GM10847 (cell line): ENCODE data around the gene GNG2.

Experiments used
- POLR2A ChIP-seq: IDR thresholded peaks from 2 replicates; pipeline ENCODE4 v1.6.1; 2011; ENCODE audit not compliant: insufficient read length; ENCODE audit errors: extremely low read depth

The GNG2 gene

DNA sequence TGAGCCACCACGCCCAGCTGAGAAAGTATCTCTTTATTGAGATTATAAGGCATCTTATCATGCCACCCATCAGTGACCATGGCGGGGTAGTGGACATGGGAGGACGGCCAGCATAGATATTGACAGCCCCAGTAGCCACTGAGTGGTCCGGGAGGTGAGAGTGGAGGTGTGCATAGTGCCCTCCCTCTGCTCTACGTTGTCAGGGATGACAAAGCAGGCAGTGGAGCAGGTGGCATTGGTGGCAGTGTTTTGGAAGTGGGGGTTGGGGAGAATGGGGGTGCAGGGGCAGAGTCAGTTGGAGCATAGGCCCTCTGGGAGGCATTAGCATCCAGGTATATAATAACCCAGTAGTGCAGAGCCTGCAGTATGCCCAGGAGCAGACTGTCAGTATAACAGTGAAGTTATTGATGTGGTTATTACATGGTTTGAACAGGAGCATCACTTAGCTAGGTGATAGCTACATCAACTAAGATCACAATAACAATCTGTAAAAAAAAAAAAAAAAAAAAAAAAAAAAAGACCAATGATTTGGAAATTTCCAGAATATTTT is 41.1 kb downstream of the GNG2 start:
- no peak for TF ChIP-seq POLR2A

- TF ChIP-seq POLR2A, result no peak
Measured at GRCh38 chr14:51908086-51908485, 47.7 kb downstream of the GNG2 start.

DNA sequence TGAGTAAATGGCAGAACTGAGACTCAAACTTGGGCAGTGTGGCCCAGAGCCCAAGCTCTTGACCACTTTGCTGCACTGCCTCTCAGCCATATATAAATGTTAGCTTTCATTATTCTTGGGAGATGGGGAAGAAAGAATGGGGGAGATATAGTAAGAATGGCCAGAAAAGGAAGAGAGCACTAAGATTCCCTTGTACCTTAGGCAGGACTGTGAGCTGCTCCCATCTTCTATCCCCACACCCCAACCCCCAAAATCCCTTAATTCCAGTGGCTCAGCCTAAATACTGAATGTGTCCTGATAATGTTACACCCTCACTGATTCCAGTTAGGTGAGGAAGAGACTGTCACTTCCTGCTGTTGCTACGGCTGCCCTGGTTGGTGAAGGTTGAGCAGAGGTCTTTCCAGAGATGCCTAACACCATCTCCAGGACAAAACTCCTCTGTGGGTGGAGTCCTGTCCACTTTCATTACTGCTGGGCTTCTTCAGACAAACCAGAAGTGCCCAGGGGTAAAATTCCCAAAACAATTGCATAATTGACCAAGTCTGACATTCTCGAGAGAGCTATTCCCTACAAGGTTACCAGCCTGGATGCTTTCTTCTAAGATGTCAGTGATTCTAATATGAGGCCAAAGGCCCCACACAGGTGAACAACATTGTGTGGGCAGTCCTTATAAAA is 51.8 kb downstream of the GNG2 start:
- TF ChIP-seq POLR2A, result no peak

DNA sequence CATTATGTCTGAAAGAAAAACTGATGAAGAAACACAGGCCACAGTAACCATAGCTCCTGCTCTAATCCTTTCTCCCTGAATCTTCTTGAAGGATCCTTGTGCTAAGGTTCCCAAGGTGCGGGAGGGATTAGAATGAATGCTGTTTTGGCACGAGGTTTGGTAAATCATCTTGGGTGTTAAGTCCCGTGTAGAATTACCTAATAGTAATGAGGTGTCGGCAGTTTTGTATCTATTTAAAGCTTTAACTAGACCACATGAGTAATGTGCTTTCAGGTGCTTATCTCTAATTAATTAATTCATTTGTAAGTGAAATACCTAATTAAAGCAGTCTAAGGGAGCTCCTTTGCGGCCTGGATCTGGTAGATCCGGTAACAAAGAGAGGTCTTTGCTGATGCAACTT is 53.9 kb downstream of the GNG2 start:
- no peak for TF ChIP-seq POLR2A

DNA sequence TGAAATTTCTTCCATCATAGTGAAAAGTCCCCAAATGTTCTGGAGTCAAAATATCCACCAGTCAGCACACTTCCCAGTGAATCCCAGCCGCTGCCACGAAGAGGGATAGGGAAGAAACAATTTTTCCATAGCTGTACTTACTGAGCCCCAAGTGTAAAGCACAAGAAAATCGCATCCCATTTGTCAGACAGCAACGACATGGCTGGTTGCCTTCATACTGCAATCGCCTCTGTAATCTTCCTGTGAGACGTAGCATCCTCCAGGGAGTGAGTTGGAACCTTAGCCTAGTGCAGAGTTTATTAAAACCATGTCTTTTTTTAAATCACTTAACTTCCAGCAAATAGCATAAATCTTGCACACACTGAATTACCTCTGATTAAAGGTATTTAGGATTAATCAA is 56.8 kb downstream of the GNG2 start:
- no peak for TF ChIP-seq POLR2A

DNA sequence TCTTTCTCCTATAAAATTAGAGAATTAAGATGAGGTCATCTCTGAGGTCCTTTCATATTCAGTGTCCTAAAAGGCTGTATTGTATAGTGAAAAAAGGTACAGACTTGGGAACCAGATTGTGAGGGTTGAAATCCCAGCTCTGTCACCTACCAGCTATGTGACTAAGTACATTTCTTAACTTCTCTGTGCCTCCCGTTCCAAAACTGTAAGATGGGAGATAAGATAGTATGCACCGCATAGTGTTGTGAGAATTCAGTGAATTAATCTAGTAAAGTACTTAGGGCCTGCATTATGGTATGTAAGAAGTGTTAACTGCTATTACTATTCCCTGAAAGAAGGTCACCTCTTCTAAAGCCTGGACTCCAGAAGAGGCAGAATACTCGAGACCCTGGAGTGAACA is 60.6 kb downstream of the GNG2 start:
- TF ChIP-seq POLR2A, result no peak

DNA sequence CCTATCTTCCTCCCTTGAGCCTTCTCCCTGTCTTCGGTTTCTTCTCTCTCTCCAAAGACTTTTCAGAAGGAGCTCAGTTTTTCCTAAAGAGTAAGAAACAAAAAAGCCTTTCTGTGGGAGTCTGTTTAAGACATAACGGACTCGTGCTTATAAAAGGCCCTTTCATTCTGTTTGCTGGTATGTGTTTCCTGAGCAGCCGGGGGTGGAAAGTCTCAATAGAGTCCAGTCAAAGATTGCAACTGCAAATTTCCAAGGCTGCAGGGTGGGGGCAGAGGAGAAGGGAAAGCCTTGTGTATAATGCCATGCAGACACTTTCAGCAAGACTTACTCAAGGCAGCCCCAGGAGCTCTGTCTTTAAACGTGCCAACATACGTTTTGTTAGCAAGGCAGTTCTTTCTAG is 62.2 kb downstream of the GNG2 start:
- no peak for TF ChIP-seq POLR2A

DNA sequence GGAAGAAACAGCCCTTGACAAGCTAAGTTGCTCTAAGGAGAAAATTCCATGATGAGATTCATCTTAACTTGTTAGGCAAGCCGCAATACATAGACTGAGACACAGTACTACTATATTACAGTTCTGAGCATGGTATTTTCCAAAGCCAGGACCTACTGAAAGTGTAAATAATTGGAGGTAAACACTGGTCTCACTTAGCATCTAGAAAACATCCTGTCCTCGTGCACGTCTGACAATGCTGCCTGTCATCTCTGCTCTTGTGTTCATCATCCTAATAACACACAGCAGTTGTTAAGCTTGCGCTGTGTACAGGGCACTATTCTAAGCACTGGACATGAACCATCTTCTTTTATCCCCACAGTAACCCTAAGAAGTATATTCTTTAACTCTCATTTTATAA is 64.2 kb downstream of the GNG2 start:
- TF ChIP-seq POLR2A, result no peak

GRCh38 chr14:51925980-51926379 is 65.6 kb downstream of the GNG2 start:
- no peak for TF ChIP-seq POLR2A

DNA sequence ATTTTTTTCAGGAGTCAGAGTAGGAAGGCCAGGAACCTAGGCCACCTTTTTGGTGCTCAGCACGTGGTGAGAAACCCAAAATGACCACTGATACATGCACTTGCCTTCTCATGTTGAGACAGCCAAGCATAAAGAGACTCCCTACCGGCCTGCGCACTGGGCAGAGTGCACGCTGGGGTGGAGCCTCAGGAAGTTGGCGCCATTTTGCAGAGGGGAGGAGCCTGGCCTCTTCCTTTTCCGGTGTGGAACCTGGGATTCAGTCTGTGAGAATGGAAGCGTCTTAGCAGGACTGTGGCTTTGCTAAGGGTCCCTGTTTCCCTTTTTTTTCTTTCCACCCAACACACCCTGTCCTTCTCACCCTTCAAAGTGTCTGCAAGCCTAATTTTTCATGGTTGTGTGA is 66.0 kb downstream of the GNG2 start:
- TF ChIP-seq POLR2A, result no peak

- TF ChIP-seq POLR2A, result no peak
Measured at GRCh38 chr14:51928568-51928967, 68.2 kb downstream of the GNG2 start.

DNA sequence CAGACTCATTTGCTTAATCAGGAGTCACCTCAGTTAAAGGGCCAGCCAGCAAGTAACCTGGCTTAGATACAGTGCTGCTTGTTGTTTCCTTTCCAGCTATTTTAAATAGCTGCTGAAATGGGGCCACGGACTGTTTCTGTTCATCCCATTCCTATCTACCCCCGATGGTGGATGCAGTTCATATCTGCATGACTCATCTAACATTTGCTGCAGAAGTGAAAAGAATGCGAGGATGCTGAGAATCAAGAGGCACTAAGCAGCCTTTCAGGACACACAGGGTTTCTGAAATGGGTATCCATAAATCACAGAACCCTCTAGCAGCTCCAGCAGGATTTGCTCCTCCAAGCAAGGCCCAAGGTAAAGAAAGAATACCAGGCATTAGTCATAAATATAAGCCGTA is 68.8 kb downstream of the GNG2 start:
- no peak for TF ChIP-seq POLR2A

GRCh38 chr14:51929910-51930682 is 69.7 kb downstream of the GNG2 start:
- TF ChIP-seq POLR2A, result no peak

- no peak for TF ChIP-seq POLR2A
Measured at GRCh38 chr14:51931308-51931707, 70.9 kb downstream of the GNG2 start.

DNA sequence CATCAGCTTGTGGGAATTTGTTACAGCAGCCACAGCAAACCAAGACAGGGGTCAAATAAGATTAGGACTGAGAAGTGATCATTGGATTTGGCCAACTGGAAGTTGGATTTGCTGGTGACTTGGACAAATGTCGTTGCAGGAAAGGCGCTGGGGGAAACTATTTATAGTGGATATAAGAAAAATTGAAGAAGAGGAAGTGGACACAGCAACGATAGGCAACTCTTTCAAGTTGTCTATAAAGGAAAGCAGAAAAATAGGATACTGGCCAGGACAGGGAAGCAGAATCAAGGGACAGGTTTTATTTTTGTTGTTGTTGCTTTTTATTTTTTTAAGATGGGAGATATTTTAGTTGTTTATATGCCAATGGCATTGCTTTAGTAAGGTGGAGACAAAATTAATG is 72.8 kb downstream of the GNG2 start:
- no peak for TF ChIP-seq POLR2A

GRCh38 chr14:51938137-51938536 is 77.7 kb downstream of the GNG2 start:
- TF ChIP-seq POLR2A, result no peak
